HepG2 (cell line): ENCODE data around the gene NOXO1. TPM values are rescaled to one million over a fixed set of nuclear protein-coding genes. Genes with fewer than 3 reads are reported as not detected.

Source experiments
- ATAC-seq: fragments of 200-7000 bp; cut with Tn5 transposase; 3 replicates; pipeline ENCODE4 v1.9.1; 2020; ENCODE audit warnings: mild to moderate bottlenecking, moderate library complexity
- BruUV-seq: library from RNA; stranded (reverse); fragments of 400-500 nt; replicated peaks from 2 replicates; lab custom pipeline; 2021; lab: Mats Ljungman, UMichigan
- CTCF ChIA-PET: fragments of 300-600 bp; formaldehyde crosslinking; extraction: SDS; loops from one replicate; lab custom pipeline; 2021; ENCODE audit warnings: low total read pairs, inconsistent platforms, low intra/inter-chr PET ratio; lab: Yijun Ruan, JAX
- POLR2A ChIA-PET: fragments of 350-600 bp; sonication (Branson Sonifier 250); formaldehyde crosslinking; loops from one replicate; lab custom pipeline; 2020; ENCODE audit warnings: antibody characterized with exemption, inconsistent platforms; lab: Yijun Ruan, JAX
- DNase-seq: peaks from one replicate; pipeline ENCODE4 v3.0.0-alpha.2; 2015; ENCODE audit warnings: low spot score
- FAIRE-seq: peaks from 3 replicates; lab custom pipeline; 2011; peaks lifted over from hg19 to GRCh38; lab: Jason Lieb, UNC
- H2AFZ ChIP-seq: one replicate; pipeline ENCODE4 v1.6.1; 2011; ENCODE audit warnings: low read length, inconsistent platforms
- H3K27ac ChIP-seq: fragments of 300-600 bp; 3 replicates; pipeline ENCODE4 v1.8.0; 2011; ENCODE audit warnings: mixed run types, mild to moderate bottlenecking, mixed read lengths, low read length, inconsistent platforms; ENCODE audit not compliant: insufficient read depth; ENCODE audit errors: extremely low read length
- H3K27me3 ChIP-seq, 2 experiments: fragments of 200-600 bp in 1 of 2; 2 replicates in 1 of 2; 3 replicates in 1 of 2; pipeline versions ENCODE4 v1.6.0 to v1.8.0; 2011; ENCODE audit warnings: low read length in 2 of 2, mild to moderate bottlenecking in 2 of 2, moderate library complexity in 2 of 2, inconsistent platforms in 1 of 2; ENCODE audit not compliant: insufficient read depth in 2 of 2, control insufficient read depth in 1 of 2
- H3K36me3 ChIP-seq, 2 experiments: fragments of 200-600 bp in 1 of 2; replicated peaks in 1 of 2; 2 replicates in 1 of 2; 3 replicates in 1 of 2; pipeline versions ENCODE4 v1.5.1 to v1.8.0; 2011; ENCODE audit warnings: low read length in 2 of 2, inconsistent platforms in 1 of 2; ENCODE audit not compliant: insufficient read depth in 2 of 2, control insufficient read depth in 1 of 2
- H3K4me1 ChIP-seq: 2 replicates; pipeline ENCODE4 v1.5.1; 2012; ENCODE audit warnings: low read length, inconsistent platforms; ENCODE audit not compliant: insufficient read depth
- H3K4me2 ChIP-seq: 2 replicates; pipeline ENCODE4 v1.6.0; 2011; ENCODE audit warnings: low read depth, low read length, inconsistent platforms
- H3K4me3 ChIP-seq, 3 experiments: fragments of 200-600 bp in 1 of 3; sonication (generic), shearing (Covaris generic) in 1 of 3; replicated peaks in 1 of 3; 2 replicates each; pipeline ENCODE4 v1.5.1; 2011 to 2016; ENCODE audit warnings: low read length in 3 of 3, inconsistent platforms in 2 of 3, low read depth in 2 of 3, mild to moderate bottlenecking in 2 of 3, control low read depth in 1 of 3, mixed read lengths in 1 of 3; ENCODE audit not compliant: insufficient read depth in 1 of 3
- H3K79me2 ChIP-seq: one replicate; pipeline ENCODE4 v1.6.1; 2011; ENCODE audit warnings: low read length, inconsistent platforms; ENCODE audit not compliant: insufficient read depth
- H3K9ac ChIP-seq: 2 replicates; pipeline ENCODE4 v1.6.0; 2011; ENCODE audit warnings: mild to moderate bottlenecking, low read depth, low read length, inconsistent platforms; ENCODE audit not compliant: insufficient read depth
- H3K9me3 ChIP-seq: 2 replicates; pipeline ENCODE4 v1.5.1; 2012; ENCODE audit warnings: mild to moderate bottlenecking, low read length
- H4K20me1 ChIP-seq: 2 replicates; pipeline ENCODE4 v1.6.0; 2011; ENCODE audit warnings: inconsistent platforms, mild to moderate bottlenecking, low read length, moderate library complexity; ENCODE audit not compliant: insufficient read depth
- HNRNPL ChIP-seq: fragments of 200-400 bp; formaldehyde crosslinking; IDR thresholded peaks from 2 replicates; pipeline ENCODE4 v1.6.1; 2017; ENCODE audit warnings: mild to moderate bottlenecking, low read depth, low read length
- STAG1 ChIP-seq: sonication (generic); formaldehyde crosslinking; IDR thresholded peaks from 2 replicates; pipeline ENCODE4 v1.4.0; 2020; ENCODE audit warnings: missing genetic modification reagents
- TFDP1 ChIP-seq: IDR thresholded peaks from 2 replicates; pipeline ENCODE4 v1.6.1; 2016; ENCODE audit warnings: missing compliant biosample characterization, missing genetic modification reagents, borderline replicate concordance
- ZNF160 ChIP-seq: sonication (generic); formaldehyde crosslinking; IDR thresholded peaks from 2 replicates; pipeline ENCODE4 v1.8.0; 2022; ENCODE audit warnings: mild to moderate bottlenecking, inconsistent platforms, missing genetic modification reagents
- WGBS: methylation state at CpG from one replicate; pipeline ENCODE4 v1.1.6; 2017; ENCODE audit warnings: low lambda C conversion rate; 5-methylcytosine and 5-hydroxymethylcytosine counted together
- in situ Hi-C: cut with HindIII; loops from 2 replicates; pipeline ENCODE4 v1.10.0; 2017; ENCODE audit warnings: low pct_unique_long_range_greater_than_20kb; ENCODE audit not compliant: extremely low pct_ligation_motif_present
- intact Hi-C: fragments of 100-400 bp; cut with micrococcal nuclease; formaldehyde crosslinking; loops from one replicate; pipeline ENCODE4 v1.10.0; 2022; ENCODE audit not compliant: unreplicated experiment
- polyA plus RNA-seq, 8 experiments: library from polyadenylated mRNA; depleted of rRNA in 3 of 8; stranded (reverse) in 7 of 8; unstranded in 1 of 8; fragments of >200 nt; fragmentation: Illumina TruSeq in 4 of 8; extraction: Trizol in 4 of 8; gene quantifications; 2 replicates each; pipeline versions ENCODE4 v1.2.1 to v1.2.3, GENCODE V29; 2011 to 2016; ENCODE audit warnings: low read depth in 4 of 8, missing spikeins in 1 of 8, mixed read lengths in 1 of 8; ENCODE audit not compliant: insufficient read depth in 1 of 8
- total RNA-seq, 5 experiments: library from RNA; depleted of rRNA; stranded (reverse); fragments of >200 nt; fragmentation: Illumina TruSeq; extraction: Trizol; gene quantifications; 2 replicates each; pipeline ENCODE4 v1.2.3, GENCODE V29; 2016; ENCODE audit warnings: low read depth in 1 of 5
- TF ChIP-seq, protein P1 (sequence below): sonication (generic); formaldehyde crosslinking; IDR thresholded peaks from 2 replicates; pipeline ENCODE4 v1.4.0; 2020; ENCODE audit warnings: missing genetic modification reagents
- TF ChIP-seq, protein P2 (sequence below): sonication (generic); formaldehyde crosslinking; IDR thresholded peaks from 2 replicates; pipeline ENCODE4 v1.5.0; 2020; ENCODE audit warnings: mild to moderate bottlenecking, missing genetic modification reagents, moderate library complexity

NOXO1 gene
- total and polyA plus RNA-seq, 2 of the 13 experiments (the other 11 are each of a cell fraction or from before 2014, with no cell fraction given), result 0.69 to 1.4 TPM

DNA sequence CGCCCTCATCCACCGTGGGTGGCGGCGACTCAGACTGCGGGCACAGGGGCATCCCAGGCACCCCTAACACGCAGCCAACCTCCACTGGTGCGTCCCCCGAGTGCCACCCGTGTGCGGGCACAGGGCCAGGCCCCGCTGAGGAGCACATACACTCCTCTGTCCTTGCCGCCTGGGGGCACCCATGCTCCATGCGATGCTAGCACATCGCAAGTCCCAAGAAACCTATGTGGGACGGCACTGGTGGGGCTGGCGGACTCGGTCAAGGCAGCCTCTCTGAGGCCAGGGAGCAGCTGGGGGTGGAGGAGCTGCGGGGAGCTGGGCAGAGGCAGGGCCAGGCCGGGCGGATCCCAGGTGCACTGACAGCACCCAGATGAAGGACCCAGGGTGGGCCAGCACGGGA is 24.4 kb upstream of the NOXO1 start:
- ChIA-PET CTCF (no interaction called here), POLR2A (interaction anchor here (0.7 to 2.8 kb wide), 3 partner anchors 21 to 135 kb away, joined by 3 to 27 read pairs (median 3); partner anchors contain the start of genes GFER and RPS2)
- TF ChIP-seq, protein P1, sequence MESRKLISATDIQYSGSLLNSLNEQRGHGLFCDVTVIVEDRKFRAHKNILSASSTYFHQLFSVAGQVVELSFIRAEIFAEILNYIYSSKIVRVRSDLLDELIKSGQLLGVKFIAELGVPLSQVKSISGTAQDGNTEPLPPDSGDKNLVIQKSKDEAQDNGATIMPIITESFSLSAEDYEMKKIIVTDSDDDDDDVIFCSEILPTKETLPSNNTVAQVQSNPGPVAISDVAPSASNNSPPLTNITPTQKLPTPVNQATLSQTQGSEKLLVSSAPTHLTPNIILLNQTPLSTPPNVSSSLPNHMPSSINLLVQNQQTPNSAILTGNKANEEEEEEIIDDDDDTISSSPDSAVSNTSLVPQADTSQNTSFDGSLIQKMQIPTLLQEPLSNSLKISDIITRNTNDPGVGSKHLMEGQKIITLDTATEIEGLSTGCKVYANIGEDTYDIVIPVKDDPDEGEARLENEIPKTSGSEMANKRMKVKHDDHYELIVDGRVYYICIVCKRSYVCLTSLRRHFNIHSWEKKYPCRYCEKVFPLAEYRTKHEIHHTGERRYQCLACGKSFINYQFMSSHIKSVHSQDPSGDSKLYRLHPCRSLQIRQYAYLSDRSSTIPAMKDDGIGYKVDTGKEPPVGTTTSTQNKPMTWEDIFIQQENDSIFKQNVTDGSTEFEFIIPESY, result peak; percentile 17; the same call in 1 of the 2 replicates
- no peak for TF ChIP-seq ZNF160 (CRISPR knock-in tag)
- peak; percentile 19; the same call in 1 of the 2 replicates for TF ChIP-seq STAG1
- TF ChIP-seq, protein P2, sequence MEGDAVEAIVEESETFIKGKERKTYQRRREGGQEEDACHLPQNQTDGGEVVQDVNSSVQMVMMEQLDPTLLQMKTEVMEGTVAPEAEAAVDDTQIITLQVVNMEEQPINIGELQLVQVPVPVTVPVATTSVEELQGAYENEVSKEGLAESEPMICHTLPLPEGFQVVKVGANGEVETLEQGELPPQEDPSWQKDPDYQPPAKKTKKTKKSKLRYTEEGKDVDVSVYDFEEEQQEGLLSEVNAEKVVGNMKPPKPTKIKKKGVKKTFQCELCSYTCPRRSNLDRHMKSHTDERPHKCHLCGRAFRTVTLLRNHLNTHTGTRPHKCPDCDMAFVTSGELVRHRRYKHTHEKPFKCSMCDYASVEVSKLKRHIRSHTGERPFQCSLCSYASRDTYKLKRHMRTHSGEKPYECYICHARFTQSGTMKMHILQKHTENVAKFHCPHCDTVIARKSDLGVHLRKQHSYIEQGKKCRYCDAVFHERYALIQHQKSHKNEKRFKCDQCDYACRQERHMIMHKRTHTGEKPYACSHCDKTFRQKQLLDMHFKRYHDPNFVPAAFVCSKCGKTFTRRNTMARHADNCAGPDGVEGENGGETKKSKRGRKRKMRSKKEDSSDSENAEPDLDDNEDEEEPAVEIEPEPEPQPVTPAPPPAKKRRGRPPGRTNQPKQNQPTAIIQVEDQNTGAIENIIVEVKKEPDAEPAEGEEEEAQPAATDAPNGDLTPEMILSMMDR (CRISPR knock-in tag), result 0 out of 2 replicates have a peak, but pooled peaks have one; percentile 10
- 0 out of 2 replicates have a peak, but pooled peaks have one; percentile 27 for TF ChIP-seq HNRNPL
- TF ChIP-seq TFDP1, result no peak
- peaks cover 17 to 28% of the 10 kb centered on the region in 2 experiments for H3K36me3 ChIP-seq
- H3K27me3 ChIP-seq, result no peaks in the 10 kb centered on the region
- DNase-seq (no peak), FAIRE-seq (no peak), ATAC-seq (no peak)
- intact Hi-C loops (no loop called here), in situ Hi-C loops (no loop called here)
- 98% methylated on average over 14 of the region's 21 CpGs for WGBS
- peaks cover 18% of the 10 kb centered on the region; the same call in 1 of the 2 replicates for H4K20me1 ChIP-seq
- H3K9ac ChIP-seq, result no peak overlapping the region
- BruUV-seq, result no TSS peak
- peaks cover 50% of the 10 kb centered on the region for H3K4me1 ChIP-seq
- no peak overlapping the region for H3K4me3 ChIP-seq
- no peak overlapping the region for H3K27ac ChIP-seq
- no peak overlapping the region for H2AFZ ChIP-seq
- no peak overlapping the region for H3K4me2 ChIP-seq
- no peaks in the 10 kb centered on the region for H3K9me3 ChIP-seq
- peaks cover 52% of the 10 kb centered on the region for H3K79me2 ChIP-seq
